SK-N-DZ (cell line): ENCODE data around the gene MTHFR.
A peak's percentile ranks its signal among the peaks of the same experiment; 100 is the strongest.

ENCODE experiments used
- DNase-seq: peaks from one replicate; pipeline ENCODE4 v3.0.0-alpha.2; 2015; ENCODE audit warnings: low spot score

MTHFR gene

GRCh38 chr1:11797525-11798216, 8.1 kb downstream of the MTHFR start:
- DNase-seq = no peak

DNA sequence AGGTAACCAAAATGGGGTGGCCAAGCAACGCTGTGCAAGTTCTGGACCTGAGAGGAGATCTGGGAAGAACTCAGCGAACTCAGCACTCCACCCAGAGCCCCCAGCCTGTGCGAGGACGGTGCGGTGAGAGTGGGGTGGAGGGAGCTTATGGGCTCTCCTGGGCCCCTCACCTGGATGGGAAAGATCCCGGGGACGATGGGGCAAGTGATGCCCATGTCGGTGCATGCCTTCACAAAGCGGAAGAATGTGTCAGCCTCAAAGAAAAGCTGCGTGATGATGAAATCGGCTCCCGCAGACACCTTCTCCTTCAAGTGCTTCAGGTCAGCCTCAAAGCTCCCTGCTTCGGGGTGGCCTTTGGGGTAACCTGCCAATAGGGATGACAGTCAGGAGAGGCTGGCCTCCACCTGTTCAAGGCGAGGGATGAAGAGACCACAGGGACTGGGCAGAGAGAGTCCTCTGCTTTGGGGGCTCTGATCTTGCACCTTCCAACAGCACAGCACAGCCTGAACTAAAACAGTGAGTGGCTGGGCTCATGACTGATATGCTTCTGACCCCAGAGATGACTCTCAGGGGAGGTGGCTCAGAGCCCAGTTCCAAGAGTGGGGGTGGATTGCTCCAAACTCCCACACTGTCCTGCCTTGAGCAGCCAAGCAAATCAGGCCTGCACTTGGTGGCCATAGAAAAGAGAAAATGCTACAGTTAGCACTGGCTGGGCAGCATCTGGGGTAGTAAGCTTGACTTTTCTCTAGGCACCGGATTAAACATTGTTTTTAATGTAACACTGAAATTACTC, 9.5 kb downstream of the MTHFR start:
- no peak for DNase-seq

GRCh38 chr1:11795238-11795890, 10.4 kb downstream of the MTHFR start:
- DNase-seq = no peak

- no peak for DNase-seq
These were observed 11.1 kb downstream of the MTHFR start for GRCh38 chr1:11794446-11795237.

DNA sequence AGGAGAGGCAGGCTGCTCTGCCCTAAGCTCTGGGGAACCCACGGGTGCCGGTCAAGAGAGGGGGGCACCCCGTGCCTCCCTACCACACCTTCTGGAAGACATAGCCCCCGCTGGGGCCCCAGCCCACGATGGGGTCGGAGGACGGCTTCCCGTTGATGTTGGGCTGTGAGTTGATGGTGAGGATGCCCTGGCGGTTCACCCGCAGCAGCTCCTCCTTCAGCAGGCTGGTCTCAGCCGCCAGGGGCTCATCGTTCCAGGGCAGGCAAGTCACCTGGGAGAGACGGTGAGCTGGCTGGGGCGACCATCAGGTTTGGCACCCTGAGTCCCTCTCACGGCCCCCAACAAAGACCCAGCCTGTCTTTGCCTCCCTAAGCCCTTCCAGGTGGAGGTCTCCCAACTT, 11.9 kb downstream of the MTHFR start:
- no peak for DNase-seq

DNA sequence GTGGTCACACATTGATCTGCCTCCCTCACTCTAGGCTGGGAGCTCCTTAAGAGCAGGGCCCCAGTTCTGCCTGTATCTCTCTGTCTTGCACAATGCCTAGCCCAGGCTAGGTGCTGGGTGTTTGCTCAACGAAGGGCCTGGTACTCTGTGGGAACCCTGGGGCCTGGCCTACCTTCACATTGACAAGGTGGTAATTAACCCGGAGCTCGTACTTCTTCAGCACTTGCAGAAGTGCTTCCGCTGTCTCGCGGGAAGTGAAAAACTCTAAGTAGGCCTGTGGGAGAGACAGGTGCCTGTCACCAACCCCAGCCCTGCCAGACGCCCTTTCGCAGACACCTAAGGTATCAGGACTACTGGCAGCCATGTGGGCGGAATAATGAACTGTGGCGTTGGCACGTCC, 13.7 kb downstream of the MTHFR start:
- no peak for DNase-seq

- DNase-seq = no peak
These were observed 14.7 kb downstream of the MTHFR start for GRCh38 chr1:11790880-11791715.

GRCh38 chr1:11790101-11790879, 15.5 kb downstream of the MTHFR start:
- no peak for DNase-seq

- DNase-seq = no peak
These were observed 16.4 kb downstream of the MTHFR start for GRCh38 chr1:11789126-11790067.

GRCh38 chr1:11788549-11789053, 17.2 kb downstream of the MTHFR start:
- DNase-seq = no peak

DNA sequence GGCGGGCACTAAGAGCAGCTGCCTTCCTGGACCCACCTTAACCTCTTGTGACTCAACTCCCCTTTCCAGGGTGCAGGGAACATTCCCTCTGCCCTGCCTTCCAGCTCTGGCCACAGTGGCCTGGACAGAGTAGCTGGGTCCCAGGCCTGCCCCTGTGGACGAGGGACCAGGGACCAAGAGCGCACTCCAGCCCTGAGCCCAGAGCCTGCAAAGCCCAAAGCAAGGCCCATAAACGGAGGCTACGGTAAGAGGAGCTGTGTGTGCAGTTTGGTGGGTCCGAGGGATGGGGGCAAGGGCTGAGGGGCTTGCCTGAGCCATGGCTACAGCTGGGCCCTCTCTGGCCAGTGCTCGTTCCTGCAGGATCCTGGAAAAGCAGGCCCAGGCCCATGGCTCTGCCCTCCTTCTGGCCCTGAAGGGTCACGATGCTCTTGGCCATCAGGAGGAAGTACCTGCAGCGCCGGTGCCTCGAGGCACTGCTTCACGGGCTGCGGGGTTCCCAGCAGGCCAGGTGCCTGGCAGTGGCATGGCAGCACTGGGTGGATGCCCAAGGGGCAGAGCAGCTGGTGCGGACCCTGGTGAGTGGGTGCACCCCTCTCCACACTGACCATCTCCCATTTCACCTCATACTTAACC, 17.8 kb downstream of the MTHFR start:
- DNase-seq = no peak

GRCh38 chr1:11787251-11787803, 18.4 kb downstream of the MTHFR start:
- no peak for DNase-seq

DNA sequence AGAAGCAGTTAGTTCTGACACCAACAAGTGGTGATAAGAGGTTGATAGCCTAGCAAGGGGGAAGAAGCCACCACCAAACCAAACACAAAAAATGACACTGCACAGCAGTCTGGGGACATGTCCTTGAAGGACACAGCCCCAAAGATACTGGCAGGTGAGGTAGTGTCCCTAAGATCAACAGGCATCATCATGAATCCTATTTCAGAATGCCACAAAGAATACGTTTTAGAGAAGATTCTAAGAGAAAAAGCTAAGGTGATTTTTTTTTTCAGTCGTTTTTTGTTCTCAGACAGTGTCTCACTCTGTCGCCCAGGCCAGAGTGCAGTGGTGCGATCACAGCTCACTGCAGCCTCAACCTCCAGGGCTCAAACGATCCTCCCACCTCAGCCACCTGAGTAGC, 19.6 kb downstream of the MTHFR start:
- no peak for DNase-seq

GRCh38 chr1:11784993-11785769, 20.6 kb downstream of the MTHFR start:
- DNase-seq = peak; percentile 50

DNA sequence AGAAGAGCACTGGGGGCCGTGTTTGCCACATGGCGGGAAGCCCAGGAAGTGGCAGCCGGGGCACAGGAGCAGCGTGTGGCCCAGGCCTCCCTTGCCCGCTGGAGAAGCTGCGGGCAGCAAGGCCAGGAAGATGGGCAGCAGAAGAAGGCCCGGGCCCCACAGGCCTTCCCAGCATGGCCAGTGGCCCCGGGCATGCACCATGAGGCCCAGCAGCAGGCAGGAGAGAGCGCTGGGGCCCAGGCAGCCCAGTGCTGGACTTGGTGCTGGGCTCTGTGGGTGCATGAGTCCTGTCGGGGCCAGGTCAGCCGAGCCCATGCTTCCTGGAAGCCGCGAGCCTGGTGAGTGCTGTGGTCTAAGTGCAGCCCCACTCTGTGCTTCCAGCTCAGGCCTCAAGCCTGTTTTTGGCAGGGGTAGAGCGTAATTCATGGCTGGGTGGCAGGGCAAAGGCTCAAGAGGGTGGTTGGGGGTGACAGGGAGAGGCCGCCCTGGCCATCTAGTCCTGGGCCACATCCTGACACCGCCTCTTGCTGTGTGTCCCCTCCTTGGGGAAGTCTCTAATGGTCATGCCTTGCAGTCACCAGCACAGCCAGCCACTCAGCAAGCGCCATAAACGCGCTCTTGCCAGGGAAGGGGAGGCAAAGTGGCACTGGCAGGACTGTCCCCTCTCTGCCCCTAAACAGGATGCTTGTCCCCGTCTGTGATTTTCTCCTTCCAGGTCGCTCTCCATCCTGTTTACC, 21.3 kb downstream of the MTHFR start:
- DNase-seq = no peak

DNA sequence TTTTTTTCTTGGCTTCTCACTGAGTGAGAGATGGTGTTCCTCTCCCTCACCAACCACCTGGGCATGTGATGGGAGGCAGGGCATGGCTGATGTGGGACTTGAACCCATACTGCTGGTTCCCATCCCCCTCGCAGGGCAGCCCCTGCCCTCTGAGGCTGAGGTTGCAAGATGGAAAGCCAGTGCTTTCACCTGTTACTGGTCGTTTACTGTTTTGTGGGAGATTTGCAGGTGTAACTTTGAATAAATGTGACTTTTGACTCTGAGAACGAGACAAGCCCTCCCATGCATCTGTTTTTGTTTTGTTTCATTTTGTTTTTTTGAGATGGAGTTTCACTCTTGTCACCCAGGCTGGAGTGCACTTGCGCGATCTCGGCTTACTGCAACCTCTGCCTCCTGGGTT, 22.2 kb downstream of the MTHFR start:
- no peak for DNase-seq
